CD8-positive, alpha-beta memory T cell (primary cell): ENCODE data around the gene MAP2. TPM values are rescaled to one million over a fixed set of nuclear protein-coding genes. Genes with fewer than 3 reads are reported as not detected.

Source experiments
- CTCF ChIA-PET: fragments of 350-600 bp; sonication (Branson Sonifier 250); formaldehyde crosslinking; loops from one replicate; lab custom pipeline; 2021; ENCODE audit warnings: antibody characterized with exemption; lab: Charles Lee
- POLR2A ChIA-PET: fragments of 350-600 bp; sonication (Branson Sonifier 250); formaldehyde crosslinking; loops from one replicate; lab custom pipeline; 2021; ENCODE audit warnings: antibody characterized with exemption; lab: Charles Lee
- DNase-seq, 5 donors: peaks; one replicate each; pipeline versions ENCODE4 v3.0.0 to v3.0.0-alpha.2; 2020 to 2022; ENCODE audit warnings: mixed read lengths in 1 of 5
- H3K27ac ChIP-seq: one replicate; pipeline ENCODE4 v1.7.0; 2013; ENCODE audit warnings: low read depth, mild to moderate bottlenecking, low read length, moderate library complexity
- H3K27me3 ChIP-seq: 2 replicates; pipeline ENCODE4 v1.7.0; 2013; ENCODE audit warnings: low read length, mild to moderate bottlenecking; ENCODE audit not compliant: insufficient read depth, poor library complexity, severe bottlenecking
- H3K36me3 ChIP-seq: 2 replicates; pipeline ENCODE4 v1.7.0; 2013; ENCODE audit warnings: mild to moderate bottlenecking, low read length, moderate library complexity; ENCODE audit not compliant: insufficient read depth
- H3K4me1 ChIP-seq: 2 replicates; pipeline ENCODE4 v1.7.0; 2013; ENCODE audit warnings: mild to moderate bottlenecking, low read length, moderate library complexity; ENCODE audit not compliant: insufficient read depth
- H3K4me3 ChIP-seq: 2 replicates; pipeline ENCODE4 v1.7.0; 2013; ENCODE audit warnings: mild to moderate bottlenecking, low read length
- H3K9me3 ChIP-seq: 2 replicates; pipeline ENCODE4 v1.7.0; 2013; ENCODE audit warnings: mild to moderate bottlenecking, low read length
- H3K27ac Mint-ChIP-seq, 8 donors: one replicate each; pipeline ENCODE4 v1.8.0; 2020 to 2021; ENCODE audit warnings: mixed read lengths in 8 of 8, mild to moderate bottlenecking in 6 of 8, inconsistent platforms in 3 of 8, moderate library complexity in 3 of 8
- H3K27me3 Mint-ChIP-seq, 2 donors: one replicate each; pipeline ENCODE4 v1.8.0; 2020 to 2021; ENCODE audit warnings: mixed read lengths in 2 of 2, mild to moderate bottlenecking in 1 of 2, moderate library complexity in 1 of 2
- H3K36me3 Mint-ChIP-seq, 3 donors: one replicate each; pipeline ENCODE4 v1.8.0; 2020 to 2021; ENCODE audit warnings: mixed read lengths in 3 of 3, inconsistent platforms in 1 of 3, mild to moderate bottlenecking in 1 of 3
- H3K4me1 Mint-ChIP-seq, 3 donors: one replicate each; pipeline ENCODE4 v1.8.0; 2020 to 2021; ENCODE audit warnings: mixed read lengths in 3 of 3, inconsistent platforms in 1 of 3, mild to moderate bottlenecking in 1 of 3
- H3K4me3 Mint-ChIP-seq, 7 donors: one replicate each; pipeline ENCODE4 v1.8.0; 2020 to 2021; ENCODE audit warnings: mixed read lengths in 7 of 7, mild to moderate bottlenecking in 6 of 7, moderate library complexity in 4 of 7, inconsistent platforms in 2 of 7
- H3K9me3 Mint-ChIP-seq, 5 donors: one replicate each; pipeline ENCODE4 v1.8.0; 2020 to 2022; ENCODE audit warnings: mixed read lengths in 5 of 5, mild to moderate bottlenecking in 3 of 5, moderate library complexity in 2 of 5, inconsistent platforms in 1 of 5
- polyA plus RNA-seq: library from polyadenylated mRNA; unstranded; fragments of 300-500 nt; fragmentation: Illumina TruSeq; gene quantifications from one replicate; pipeline ENCODE4 v1.2.3, GENCODE V29; 2021
- total RNA-seq, 2 experiments: library from RNA; stranded (reverse); gene quantifications; one replicate each; pipeline ENCODE4 v1.2.3, GENCODE V29; 2021

The MAP2 gene
- total and polyA plus RNA-seq, 3 experiments from 2014 or later: 0.08 TPM; not detected in 2

- ChIA-PET CTCF (no interaction called here), POLR2A (no interaction called here)
- Histone ChIP-seq H3K4me3 (no peak overlapping the region), H3K4me1 (no peaks in the 10 kb centered on the region), H3K36me3 (no peaks in the 10 kb centered on the region), H3K27me3 (no peaks in the 10 kb centered on the region), H3K9me3 (no peaks in the 10 kb centered on the region), H3K27ac (no peak overlapping the region)
- Mint-ChIP-seq H3K9me3 (peaks cover 0 to 10% (median 3%) of the 10 kb centered on the region in 5 donors), H3K4me3 (no peak overlapping the region), H3K27me3 (no peaks in the 10 kb centered on the region), H3K27ac (no peak overlapping the region), H3K4me1 (no peaks in the 10 kb centered on the region), H3K36me3 (no peaks in the 10 kb centered on the region)
- no peak for DNase-seq
Measured at GRCh38 chr2:209663139-209663538, 239.3 kb downstream of the MAP2 start.

GRCh38 chr2:209663656-209664055, 239.8 kb downstream of the MAP2 start:
- no peak for DNase-seq
- H3K9me3 Mint-ChIP-seq: peaks cover 0 to 10% (median 3%) of the 10 kb centered on the region in 5 donors
- no peak overlapping the region for H3K4me3 Mint-ChIP-seq
- H3K4me1 Mint-ChIP-seq: no peaks in the 10 kb centered on the region
- no peak overlapping the region for H3K27ac Mint-ChIP-seq
- no peaks in the 10 kb centered on the region for H3K27me3 Mint-ChIP-seq
- Histone ChIP-seq H3K4me3 (no peak overlapping the region), H3K27ac (no peak overlapping the region), H3K4me1 (no peaks in the 10 kb centered on the region), H3K27me3 (no peaks in the 10 kb centered on the region), H3K36me3 (no peaks in the 10 kb centered on the region), H3K9me3 (no peaks in the 10 kb centered on the region)
- POLR2A ChIA-PET: no interaction called here
- CTCF ChIA-PET: no interaction called here
- H3K36me3 Mint-ChIP-seq: no peaks in the 10 kb centered on the region

GRCh38 chr2:209666296-209666695, 242.4 kb downstream of the MAP2 start:
- H3K4me3 Mint-ChIP-seq: no peak overlapping the region
- no peak overlapping the region for H3K4me3 ChIP-seq
- H3K27me3 Mint-ChIP-seq: no peaks in the 10 kb centered on the region
- H3K36me3 ChIP-seq: no peaks in the 10 kb centered on the region
- peaks cover 0 to 10% (median 0%) of the 10 kb centered on the region in 5 donors for H3K9me3 Mint-ChIP-seq
- CTCF ChIA-PET: no interaction called here
- H3K4me1 Mint-ChIP-seq: no peaks in the 10 kb centered on the region
- no peak overlapping the region for H3K27ac Mint-ChIP-seq
- no peak for DNase-seq
- POLR2A ChIA-PET: no interaction called here
- H3K36me3 Mint-ChIP-seq: no peaks in the 10 kb centered on the region
- H3K4me1 ChIP-seq: no peaks in the 10 kb centered on the region
- no peaks in the 10 kb centered on the region for H3K27me3 ChIP-seq
- H3K9me3 ChIP-seq: no peaks in the 10 kb centered on the region
- no peak overlapping the region for H3K27ac ChIP-seq

DNA sequence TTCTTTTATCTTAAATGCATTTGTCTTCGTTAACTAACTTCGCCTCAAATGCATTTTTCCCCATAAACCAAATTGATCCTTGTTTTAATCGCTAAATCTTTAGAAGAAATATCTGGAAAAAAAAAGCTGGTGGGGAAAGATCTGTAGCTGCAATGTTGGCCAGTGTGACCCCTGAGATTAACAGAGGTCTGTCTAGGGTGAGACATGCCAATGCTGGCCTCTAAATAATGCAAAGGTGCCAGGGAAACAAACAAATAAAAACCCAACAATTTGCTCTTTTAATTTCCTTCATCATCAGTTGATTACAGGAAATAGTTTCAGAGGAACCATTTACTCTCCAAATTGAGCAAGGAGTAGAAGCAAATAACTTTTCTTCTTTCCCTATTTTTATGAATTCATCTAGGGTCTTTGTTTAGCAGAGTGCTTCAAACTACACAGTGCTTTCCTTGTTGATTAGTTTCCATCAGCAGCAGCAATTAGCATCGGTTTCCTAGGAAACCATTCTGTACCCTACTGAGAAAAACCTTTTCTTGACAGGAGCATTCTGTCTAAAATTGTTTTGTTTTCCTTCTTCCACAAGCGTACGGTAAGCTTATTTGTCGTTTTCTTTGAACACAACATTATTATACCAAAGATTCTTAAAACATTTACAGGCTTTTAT, 247.3 kb downstream of the MAP2 start:
- DNase-seq: no peak
- peaks cover 0 to 6% (median 0%) of the 10 kb centered on the region in 5 donors for H3K9me3 Mint-ChIP-seq
- Histone ChIP-seq H3K9me3 (no peaks in the 10 kb centered on the region), H3K27me3 (no peaks in the 10 kb centered on the region), H3K36me3 (no peaks in the 10 kb centered on the region), H3K4me1 (no peaks in the 10 kb centered on the region), H3K4me3 (no peak overlapping the region), H3K27ac (no peak overlapping the region)
- no peak overlapping the region for H3K4me3 Mint-ChIP-seq
- POLR2A ChIA-PET: no interaction called here
- no peaks in the 10 kb centered on the region for H3K36me3 Mint-ChIP-seq
- H3K4me1 Mint-ChIP-seq: no peaks in the 10 kb centered on the region
- CTCF ChIA-PET: no interaction called here
- H3K27ac Mint-ChIP-seq: no peak overlapping the region
- H3K27me3 Mint-ChIP-seq: no peaks in the 10 kb centered on the region

DNA sequence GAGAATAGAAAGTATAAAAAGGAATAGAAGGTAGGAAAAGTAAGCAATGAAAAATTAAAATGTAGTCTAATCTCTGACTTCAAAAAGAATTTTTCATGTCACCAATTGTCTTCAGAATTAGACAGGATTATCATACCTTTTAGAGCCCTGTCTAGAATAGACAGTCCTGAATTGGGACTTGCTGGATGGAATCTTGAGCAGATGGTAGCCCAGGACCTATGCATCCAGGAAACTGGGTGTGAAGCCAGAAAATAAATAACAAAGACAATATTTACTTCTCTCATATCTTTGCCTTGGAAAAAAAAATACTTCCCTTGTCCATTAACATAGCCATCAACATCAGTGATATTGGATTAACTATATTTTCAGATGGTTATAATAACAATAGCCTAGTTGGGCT, 250.0 kb downstream of the MAP2 start:
- peaks cover 0 to 2% (median 0%) of the 10 kb centered on the region in 5 donors for H3K9me3 Mint-ChIP-seq
- ChIA-PET CTCF (no interaction called here), POLR2A (no interaction called here)
- no peak overlapping the region for H3K4me3 ChIP-seq
- H3K4me1 Mint-ChIP-seq: no peaks in the 10 kb centered on the region
- no peaks in the 10 kb centered on the region for H3K9me3 ChIP-seq
- H3K27me3 Mint-ChIP-seq: no peaks in the 10 kb centered on the region
- H3K27me3 ChIP-seq: no peaks in the 10 kb centered on the region
- H3K36me3 ChIP-seq: no peaks in the 10 kb centered on the region
- no peaks in the 10 kb centered on the region for H3K4me1 ChIP-seq
- H3K27ac ChIP-seq: no peak overlapping the region
- DNase-seq: no peak
- H3K4me3 Mint-ChIP-seq: no peak overlapping the region
- H3K27ac Mint-ChIP-seq: no peak overlapping the region
- H3K36me3 Mint-ChIP-seq: no peaks in the 10 kb centered on the region

DNA sequence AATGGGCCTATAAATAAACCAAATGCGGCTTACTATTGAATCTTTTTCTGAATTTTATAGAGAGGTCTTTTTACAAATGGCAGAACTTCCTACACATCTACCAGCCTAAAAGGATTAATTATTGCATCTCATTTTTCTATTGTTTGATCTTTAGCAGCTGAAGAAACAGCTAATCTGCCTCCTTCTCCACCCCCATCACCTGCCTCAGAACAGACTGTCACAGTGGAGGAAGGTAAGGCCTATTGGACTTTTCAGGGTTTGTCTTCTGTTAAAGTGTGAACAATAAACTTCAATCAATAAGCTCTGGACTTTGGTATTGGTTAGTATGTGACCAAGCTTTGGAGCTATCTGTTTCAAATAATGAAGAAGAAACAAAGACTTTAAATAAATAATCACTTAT, 256.7 kb downstream of the MAP2 start:
- Histone ChIP-seq H3K4me1 (no peaks in the 10 kb centered on the region), H3K4me3 (no peak overlapping the region), H3K9me3 (no peaks in the 10 kb centered on the region), H3K27ac (no peak overlapping the region), H3K36me3 (no peaks in the 10 kb centered on the region), H3K27me3 (no peaks in the 10 kb centered on the region)
- Mint-ChIP-seq H3K4me3 (no peak overlapping the region), H3K36me3 (no peaks in the 10 kb centered on the region), H3K27ac (no peak overlapping the region), H3K27me3 (no peaks in the 10 kb centered on the region), H3K9me3 (peaks cover 0 to 3% (median 0%) of the 10 kb centered on the region in 5 donors), H3K4me1 (no peaks in the 10 kb centered on the region)
- POLR2A ChIA-PET: no interaction called here
- DNase-seq: no peak
- CTCF ChIA-PET: no interaction called here

DNA sequence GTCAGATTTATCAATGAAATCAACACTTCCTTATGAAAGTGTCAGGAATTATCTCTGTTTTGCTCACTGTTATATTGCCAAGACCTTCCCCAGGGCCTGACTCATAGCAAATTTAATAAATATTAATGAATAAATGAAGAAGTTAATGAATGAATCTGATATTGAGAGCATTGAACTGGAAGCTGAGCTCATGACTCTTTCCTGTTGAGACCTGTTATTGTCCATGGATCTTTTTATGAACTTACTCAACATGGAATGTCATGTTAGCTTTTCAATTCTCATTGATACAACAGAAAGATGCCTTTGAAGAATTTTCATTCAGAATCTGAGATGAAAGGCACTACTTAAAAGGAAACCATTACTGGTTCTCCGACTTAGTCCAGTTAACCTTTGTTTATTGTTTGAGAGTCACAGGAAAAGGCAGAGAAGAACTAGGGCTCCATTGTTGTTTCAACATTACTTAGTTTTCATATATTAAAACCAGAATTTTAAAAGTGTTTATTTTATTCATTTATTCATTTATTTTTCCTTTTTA, 257.4 kb downstream of the MAP2 start:
- Mint-ChIP-seq H3K27ac (no peak overlapping the region), H3K9me3 (peaks cover 0 to 2% (median 0%) of the 10 kb centered on the region in 5 donors), H3K4me3 (no peak overlapping the region), H3K27me3 (no peaks in the 10 kb centered on the region), H3K36me3 (no peaks in the 10 kb centered on the region), H3K4me1 (no peaks in the 10 kb centered on the region)
- H3K4me1 ChIP-seq: no peaks in the 10 kb centered on the region
- H3K27me3 ChIP-seq: no peaks in the 10 kb centered on the region
- no peaks in the 10 kb centered on the region for H3K36me3 ChIP-seq
- POLR2A ChIA-PET: no interaction called here
- no peaks in the 10 kb centered on the region for H3K9me3 ChIP-seq
- CTCF ChIA-PET: no interaction called here
- no peak overlapping the region for H3K27ac ChIP-seq
- DNase-seq: no peak
- no peak overlapping the region for H3K4me3 ChIP-seq

GRCh38 chr2:209682646-209683045, 258.8 kb downstream of the MAP2 start:
- CTCF ChIA-PET: no interaction called here
- Mint-ChIP-seq H3K27me3 (no peaks in the 10 kb centered on the region), H3K27ac (no peak overlapping the region), H3K4me3 (no peak overlapping the region), H3K4me1 (no peaks in the 10 kb centered on the region), H3K36me3 (no peaks in the 10 kb centered on the region), H3K9me3 (peaks cover 0 to 2% (median 0%) of the 10 kb centered on the region in 5 donors)
- H3K9me3 ChIP-seq: no peaks in the 10 kb centered on the region
- POLR2A ChIA-PET: no interaction called here
- no peak overlapping the region for H3K27ac ChIP-seq
- no peak overlapping the region for H3K4me3 ChIP-seq
- H3K4me1 ChIP-seq: no peaks in the 10 kb centered on the region
- DNase-seq: no peak
- no peaks in the 10 kb centered on the region for H3K27me3 ChIP-seq
- H3K36me3 ChIP-seq: no peaks in the 10 kb centered on the region
